H1 (cell line): Measurements from ENCODE around the gene PMP22. TPM values are rescaled to one million over a fixed set of nuclear protein-coding genes. Genes with fewer than 3 reads are reported as not detected.

Source experiments
- PHF8 ChIP-seq: fragments of 200-600 bp; sonication (generic); conservative IDR thresholded peaks from 2 replicates; pipeline ENCODE4 v1.7.1; 2012; ENCODE audit warnings: low read depth, mild to moderate bottlenecking, inconsistent platforms, low read length, moderate library complexity
- polyA plus RNA-seq, 7 experiments: library from polyadenylated mRNA; depleted of rRNA in 3 of 7; stranded (reverse) in 5 of 7; unstranded in 2 of 7; fragments of >200 nt in 5 of 7; fragments of 200-250 nt in 2 of 7; gene quantifications; 1 replicate in 5 of 7; 2 replicates in 1 of 7; 4 replicates in 1 of 7; pipeline versions ENCODE4 v1.2.1 to v1.2.3, GENCODE V29; 2011 to 2013; ENCODE audit warnings: missing spikeins in 2 of 7, mixed read lengths in 2 of 7
- total RNA-seq: library from RNA; stranded (reverse); fragmentation: NEBNext Ultra II Directional; extraction: Animal tissue kit (Norgen Biotek cat#: 25700); gene quantifications from 2 replicates; pipeline ENCODE4 v1.2.1, GENCODE V29; 2021
- TF ChIP-seq, protein P1 (sequence below): fragments of 300-600 bp; sonication (generic); IDR thresholded peaks from 2 replicates; pipeline ENCODE4 v1.7.1; 2012; ENCODE audit warnings: low read length, moderate library complexity, mild to moderate bottlenecking, inconsistent platforms; ENCODE audit not compliant: insufficient replicate concordance

Gene PMP22
- total and polyA plus RNA-seq, 2 of the 8 experiments (the other 6 are each of a cell fraction or from before 2014, with no cell fraction given), result 0.84 to 4.9 TPM

DNA sequence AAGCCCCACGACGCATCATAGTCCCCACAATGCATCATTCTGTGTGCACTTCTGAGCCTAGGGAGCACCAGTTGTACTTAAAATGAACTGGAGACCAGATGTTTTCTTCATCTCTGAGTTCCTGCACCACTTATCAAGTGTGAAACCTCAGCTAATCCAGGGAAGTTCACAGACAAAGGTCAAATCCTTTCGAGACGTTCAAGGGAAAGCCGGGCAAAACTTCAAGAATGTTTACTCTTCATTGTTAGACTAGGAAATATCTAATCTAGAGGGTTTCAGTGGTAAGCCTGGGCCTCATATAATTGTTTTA is 4.6 kb upstream of the PMP22 start (continued):
- TF ChIP-seq, protein P1, sequence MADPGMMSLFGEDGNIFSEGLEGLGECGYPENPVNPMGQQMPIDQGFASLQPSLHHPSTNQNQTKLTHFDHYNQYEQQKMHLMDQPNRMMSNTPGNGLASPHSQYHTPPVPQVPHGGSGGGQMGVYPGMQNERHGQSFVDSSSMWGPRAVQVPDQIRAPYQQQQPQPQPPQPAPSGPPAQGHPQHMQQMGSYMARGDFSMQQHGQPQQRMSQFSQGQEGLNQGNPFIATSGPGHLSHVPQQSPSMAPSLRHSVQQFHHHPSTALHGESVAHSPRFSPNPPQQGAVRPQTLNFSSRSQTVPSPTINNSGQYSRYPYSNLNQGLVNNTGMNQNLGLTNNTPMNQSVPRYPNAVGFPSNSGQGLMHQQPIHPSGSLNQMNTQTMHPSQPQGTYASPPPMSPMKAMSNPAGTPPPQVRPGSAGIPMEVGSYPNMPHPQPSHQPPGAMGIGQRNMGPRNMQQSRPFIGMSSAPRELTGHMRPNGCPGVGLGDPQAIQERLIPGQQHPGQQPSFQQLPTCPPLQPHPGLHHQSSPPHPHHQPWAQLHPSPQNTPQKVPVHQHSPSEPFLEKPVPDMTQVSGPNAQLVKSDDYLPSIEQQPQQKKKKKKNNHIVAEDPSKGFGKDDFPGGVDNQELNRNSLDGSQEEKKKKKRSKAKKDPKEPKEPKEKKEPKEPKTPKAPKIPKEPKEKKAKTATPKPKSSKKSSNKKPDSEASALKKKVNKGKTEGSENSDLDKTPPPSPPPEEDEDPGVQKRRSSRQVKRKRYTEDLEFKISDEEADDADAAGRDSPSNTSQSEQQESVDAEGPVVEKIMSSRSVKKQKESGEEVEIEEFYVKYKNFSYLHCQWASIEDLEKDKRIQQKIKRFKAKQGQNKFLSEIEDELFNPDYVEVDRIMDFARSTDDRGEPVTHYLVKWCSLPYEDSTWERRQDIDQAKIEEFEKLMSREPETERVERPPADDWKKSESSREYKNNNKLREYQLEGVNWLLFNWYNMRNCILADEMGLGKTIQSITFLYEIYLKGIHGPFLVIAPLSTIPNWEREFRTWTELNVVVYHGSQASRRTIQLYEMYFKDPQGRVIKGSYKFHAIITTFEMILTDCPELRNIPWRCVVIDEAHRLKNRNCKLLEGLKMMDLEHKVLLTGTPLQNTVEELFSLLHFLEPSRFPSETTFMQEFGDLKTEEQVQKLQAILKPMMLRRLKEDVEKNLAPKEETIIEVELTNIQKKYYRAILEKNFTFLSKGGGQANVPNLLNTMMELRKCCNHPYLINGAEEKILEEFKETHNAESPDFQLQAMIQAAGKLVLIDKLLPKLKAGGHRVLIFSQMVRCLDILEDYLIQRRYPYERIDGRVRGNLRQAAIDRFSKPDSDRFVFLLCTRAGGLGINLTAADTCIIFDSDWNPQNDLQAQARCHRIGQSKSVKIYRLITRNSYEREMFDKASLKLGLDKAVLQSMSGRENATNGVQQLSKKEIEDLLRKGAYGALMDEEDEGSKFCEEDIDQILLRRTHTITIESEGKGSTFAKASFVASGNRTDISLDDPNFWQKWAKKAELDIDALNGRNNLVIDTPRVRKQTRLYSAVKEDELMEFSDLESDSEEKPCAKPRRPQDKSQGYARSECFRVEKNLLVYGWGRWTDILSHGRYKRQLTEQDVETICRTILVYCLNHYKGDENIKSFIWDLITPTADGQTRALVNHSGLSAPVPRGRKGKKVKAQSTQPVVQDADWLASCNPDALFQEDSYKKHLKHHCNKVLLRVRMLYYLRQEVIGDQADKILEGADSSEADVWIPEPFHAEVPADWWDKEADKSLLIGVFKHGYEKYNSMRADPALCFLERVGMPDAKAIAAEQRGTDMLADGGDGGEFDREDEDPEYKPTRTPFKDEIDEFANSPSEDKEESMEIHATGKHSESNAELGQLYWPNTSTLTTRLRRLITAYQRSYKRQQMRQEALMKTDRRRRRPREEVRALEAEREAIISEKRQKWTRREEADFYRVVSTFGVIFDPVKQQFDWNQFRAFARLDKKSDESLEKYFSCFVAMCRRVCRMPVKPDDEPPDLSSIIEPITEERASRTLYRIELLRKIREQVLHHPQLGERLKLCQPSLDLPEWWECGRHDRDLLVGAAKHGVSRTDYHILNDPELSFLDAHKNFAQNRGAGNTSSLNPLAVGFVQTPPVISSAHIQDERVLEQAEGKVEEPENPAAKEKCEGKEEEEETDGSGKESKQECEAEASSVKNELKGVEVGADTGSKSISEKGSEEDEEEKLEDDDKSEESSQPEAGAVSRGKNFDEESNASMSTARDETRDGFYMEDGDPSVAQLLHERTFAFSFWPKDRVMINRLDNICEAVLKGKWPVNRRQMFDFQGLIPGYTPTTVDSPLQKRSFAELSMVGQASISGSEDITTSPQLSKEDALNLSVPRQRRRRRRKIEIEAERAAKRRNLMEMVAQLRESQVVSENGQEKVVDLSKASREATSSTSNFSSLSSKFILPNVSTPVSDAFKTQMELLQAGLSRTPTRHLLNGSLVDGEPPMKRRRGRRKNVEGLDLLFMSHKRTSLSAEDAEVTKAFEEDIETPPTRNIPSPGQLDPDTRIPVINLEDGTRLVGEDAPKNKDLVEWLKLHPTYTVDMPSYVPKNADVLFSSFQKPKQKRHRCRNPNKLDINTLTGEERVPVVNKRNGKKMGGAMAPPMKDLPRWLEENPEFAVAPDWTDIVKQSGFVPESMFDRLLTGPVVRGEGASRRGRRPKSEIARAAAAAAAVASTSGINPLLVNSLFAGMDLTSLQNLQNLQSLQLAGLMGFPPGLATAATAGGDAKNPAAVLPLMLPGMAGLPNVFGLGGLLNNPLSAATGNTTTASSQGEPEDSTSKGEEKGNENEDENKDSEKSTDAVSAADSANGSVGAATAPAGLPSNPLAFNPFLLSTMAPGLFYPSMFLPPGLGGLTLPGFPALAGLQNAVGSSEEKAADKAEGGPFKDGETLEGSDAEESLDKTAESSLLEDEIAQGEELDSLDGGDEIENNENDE, result no peak
- no peak for TF ChIP-seq PHF8
